Measurements from ENCODE around the gene SLC45A2. TPM values are rescaled to one million over a fixed set of nuclear protein-coding genes. Genes with fewer than 3 reads are reported as not detected.
"Not testable (repeated sequence)": the region's sequence is repeated elsewhere in the genome, so short reads cannot be mapped to it uniquely, and the experiment has no call there.

The SLC45A2 gene
- polyA plus RNA-seq, 1 donor, result 0.65 TPM

GRCh38 chr5:33927685-33928084, 56.8 kb downstream of the SLC45A2 start:
- no peak for DNase-seq

GRCh38 chr5:33925278-33925677, 59.2 kb downstream of the SLC45A2 start:
- DNase-seq, result no peak

- DNase-seq, result no peak
These were observed 63.5 kb downstream of the SLC45A2 start for GRCh38 chr5:33921002-33921401.

- not testable (repeated sequence) for DNase-seq
These were observed 69.6 kb downstream of the SLC45A2 start for GRCh38 chr5:33914844-33915243.

GRCh38 chr5:33906248-33906647, 78.2 kb downstream of the SLC45A2 start:
- not testable (repeated sequence) for DNase-seq

- no peak for DNase-seq
These were observed 79.1 kb downstream of the SLC45A2 start for GRCh38 chr5:33905381-33905780.

GRCh38 chr5:33903118-33903517, 81.4 kb downstream of the SLC45A2 start:
- no peak for DNase-seq

- no peak for DNase-seq
These were observed 83.3 kb downstream of the SLC45A2 start for GRCh38 chr5:33901156-33901555.

Other genes with a start within 250 kb of the SLC45A2 start
- 18.2 TPM for gene ADAMTS12, start 92.7 kb downstream of the SLC45A2 start, polyA plus RNA-seq (ENCODE audit: insufficient read length)
- gene RXFP3, start 48.3 kb downstream of the SLC45A2 start, polyA plus RNA-seq (ENCODE audit: insufficient read length), result not detected
- 9.5 TPM for gene AMACR, start 23.4 kb upstream of the SLC45A2 start, polyA plus RNA-seq (ENCODE audit: insufficient read length)
- 50.5 TPM for gene C1QTNF3, start 58.5 kb upstream of the SLC45A2 start, polyA plus RNA-seq (ENCODE audit: insufficient read length)

Data from hindlimb muscle (tissue), 1 donor.